HEK293 (cell line): ENCODE results near the gene CFAP90.

Source experiments
- KLF1 ChIP-seq: fragments of 450-650 bp; formaldehyde crosslinking; IDR thresholded peaks from 2 replicates; pipeline ENCODE4 v1.5.1; 2016; ENCODE audit warnings: missing biosample characterization, missing genetic modification characterization
- PRDM10 ChIP-seq: fragments of 450-650 bp; formaldehyde crosslinking; IDR thresholded peaks from 2 replicates; pipeline ENCODE4 v1.5.1; 2016; ENCODE audit warnings: missing biosample characterization, missing genetic modification characterization
- ZBTB11 ChIP-seq: fragments of 450-650 bp; formaldehyde crosslinking; conservative IDR thresholded peaks from 2 replicates; pipeline ENCODE4 v1.5.1; 2016; ENCODE audit warnings: low read depth, missing biosample characterization, missing genetic modification characterization
- ZNF10 ChIP-seq: fragments of 450-650 bp; formaldehyde crosslinking; IDR thresholded peaks from 2 replicates; pipeline ENCODE4 v1.5.1; 2017; ENCODE audit warnings: missing biosample characterization, missing genetic modification characterization
- ZNF214 ChIP-seq: fragments of 450-650 bp; formaldehyde crosslinking; IDR thresholded peaks from 2 replicates; pipeline ENCODE4 v1.5.1; 2017; ENCODE audit warnings: missing biosample characterization, mild to moderate bottlenecking, missing genetic modification characterization, borderline replicate concordance
- ZNF350 ChIP-seq: fragments of 450-650 bp; formaldehyde crosslinking; IDR thresholded peaks from 2 replicates; pipeline ENCODE4 v1.5.0; 2017; ENCODE audit warnings: missing biosample characterization, mild to moderate bottlenecking, missing genetic modification characterization
- ZNF449 ChIP-seq: fragments of 450-650 bp; formaldehyde crosslinking; IDR thresholded peaks from 2 replicates; pipeline ENCODE4 v1.5.1; 2017; ENCODE audit warnings: missing biosample characterization, mild to moderate bottlenecking, missing genetic modification characterization, moderate library complexity
- ZNF513 ChIP-seq: fragments of 450-650 bp; IDR thresholded peaks from 2 replicates; pipeline ENCODE4 v1.5.1; 2018; ENCODE audit warnings: missing biosample characterization, missing genetic modification characterization
- ZNF677 ChIP-seq: fragments of 450-650 bp; IDR thresholded peaks from 2 replicates; pipeline ENCODE4 v1.5.0; 2018; ENCODE audit warnings: missing biosample characterization, mild to moderate bottlenecking, missing genetic modification characterization, moderate library complexity
- ZNF707 ChIP-seq: fragments of 450-650 bp; formaldehyde crosslinking; IDR thresholded peaks from 2 replicates; pipeline ENCODE4 v1.5.1; 2016; ENCODE audit warnings: missing biosample characterization, missing genetic modification characterization
- ZNF777 ChIP-seq: fragments of 450-650 bp; formaldehyde crosslinking; IDR thresholded peaks from 2 replicates; pipeline ENCODE4 v1.5.1; 2017; ENCODE audit warnings: missing biosample characterization, missing genetic modification characterization, borderline replicate concordance
- ZSCAN18 ChIP-seq: fragments of 450-650 bp; formaldehyde crosslinking; IDR thresholded peaks from 2 replicates; pipeline ENCODE4 v1.5.1; 2016; ENCODE audit warnings: missing biosample characterization, missing genetic modification characterization

Gene CFAP90

GRCh38 chr5:7850395-7851239 is at the start of gene CFAP90 (continued):
- TF ChIP-seq PRDM10, result 0 out of 2 replicates have a peak, but pooled peaks have one; percentile 18
- peak; percentile 49; the same call in 1 of the 2 replicates for TF ChIP-seq KLF1 (tag by site-specific recombination)
- no peak for TF ChIP-seq ZNF10 (tag by site-specific recombination)
- TF ChIP-seq ZNF214 (tag by site-specific recombination), result no peak
- TF ChIP-seq ZNF513, result no peak
- TF ChIP-seq ZNF707 (tag by site-specific recombination), result no peak
- TF ChIP-seq ZSCAN18 (tag by site-specific recombination), result no peak
- 0 out of 2 replicates have a peak, but pooled peaks have one; percentile 51 for TF ChIP-seq ZNF777 (tag by site-specific recombination)
- TF ChIP-seq ZNF449, result peak; percentile 89
- TF ChIP-seq ZNF350 (tag by site-specific recombination), result no peak
- no peak for TF ChIP-seq ZBTB11 (tag by site-specific recombination)
- peak; percentile 88 for TF ChIP-seq ZNF677
